SK-N-MC (cell line): Measurements from ENCODE around the gene LINC00237.

ENCODE experiments used
- EZH2 ChIP-seq: fragments of 200-600 bp; sonication (generic); IDR thresholded peaks from one replicate; pipeline ENCODE4 v1.6.1; 2017; ENCODE audit warnings: antibody characterized with exemption
- FOXP2 ChIP-seq: optimal IDR thresholded peaks from 2 replicates; pipeline ENCODE3; 2011; ENCODE audit warnings: mild to moderate bottlenecking, moderate library complexity; ENCODE audit not compliant: insufficient read depth; ENCODE audit errors: extremely low read length, control extremely low read depth
- POLR2AphosphoS5 ChIP-seq: IDR thresholded peaks from 2 replicates; pipeline ENCODE4 v1.6.1; 2012; ENCODE audit warnings: mild to moderate bottlenecking, low read depth, low read length, borderline replicate concordance

- no peak for TF ChIP-seq EZH2
- no peak for TF ChIP-seq POLR2AphosphoS5
- TF ChIP-seq FOXP2: no peak
These were observed 39.3 kb upstream of the LINC00237 start for GRCh38 chr20:21145424-21145823.
